Lower leg skin (tissue), 3 donors: ENCODE results near the gene ALDH1A2.

Source experiments
- CTCF ChIP-seq, 3 donors: fragments of 450-650 bp; IDR thresholded peaks; one replicate each; pipeline ENCODE4 v1.5.1; 2016; ENCODE audit warnings: antibody characterized with exemption in 3 of 3, mild to moderate bottlenecking in 3 of 3, moderate library complexity in 2 of 3
- POLR2A ChIP-seq, 2 donors: fragments of 450-650 bp; IDR thresholded peaks; one replicate each; pipeline ENCODE4 v1.6.1; 2016 to 2017; ENCODE audit warnings: antibody characterized with exemption in 2 of 2, mild to moderate bottlenecking in 1 of 2, moderate library complexity in 1 of 2

GRCh38 chr15:58016581-58017175, 48.8 kb downstream of the ALDH1A2 start:
- no peak for TF ChIP-seq POLR2A (IDR thresholded peaks at IDR 0.05)
- no peak for TF ChIP-seq CTCF (IDR thresholded peaks at IDR 0.05)
